Colonic mucosa (tissue), 4 donors: ENCODE measurements around the gene PPA1. TPM values are rescaled to one million over a fixed set of nuclear protein-coding genes. Genes with fewer than 3 reads are reported as not detected.

Experiments
- DNase-seq: peaks from one replicate; pipeline ENCODE4 v3.0.0-alpha.2; 2020
- H3K27ac ChIP-seq: fragments of 200-600 bp; one replicate; pipeline ENCODE4 v1.8.0; 2021
- H3K27me3 ChIP-seq: fragments of 200-600 bp; one replicate; pipeline ENCODE4 v1.8.0; 2021
- H3K36me3 ChIP-seq: fragments of 200-600 bp; one replicate; pipeline ENCODE4 v1.8.0; 2021
- H3K4me1 ChIP-seq: fragments of 200-600 bp; one replicate; pipeline ENCODE4 v1.8.0; 2021; ENCODE audit warnings: mild to moderate bottlenecking
- H3K4me3 ChIP-seq: fragments of 200-600 bp; one replicate; pipeline ENCODE4 v1.8.0; 2021
- H3K9ac ChIP-seq, 2 donors: one replicate each; pipeline ENCODE4 v1.7.0; 2013; ENCODE audit warnings: control low read depth in 2 of 2, low read depth in 2 of 2, low read length in 2 of 2
- H3K9me3 ChIP-seq: fragments of 200-600 bp; one replicate; pipeline ENCODE4 v1.8.0; 2021
- intact Hi-C: fragments of 100-400 bp; cut with DNase I; formaldehyde crosslinking; loops from one replicate; pipeline ENCODE4 v1.14.1; 2022
- total RNA-seq, 2 donors: library from RNA; stranded (reverse); fragmentation: NEBNext Ultra II Directional in 1 of 2; extraction: Animal tissue kit (Norgen Biotek cat#: 25700) in 1 of 2; gene quantifications; one replicate each; pipeline ENCODE4 v1.2.1, GENCODE V29; 2021
- TF ChIP-seq, protein P1 (sequence below): fragments of 200-600 bp; IDR thresholded peaks from one replicate; pipeline ENCODE4 v1.8.0; 2022; ENCODE audit warnings: antibody characterized with exemption, mild to moderate bottlenecking
- donor health status: healthy.
- donor health status: DM: no; HTN: no; CAD: no.
- donor health status: DM: no; HTN: no; CAD: no.

Gene PPA1
- total RNA-seq, 2 donors from 2014 or later = 180 to 186 TPM

DNA sequence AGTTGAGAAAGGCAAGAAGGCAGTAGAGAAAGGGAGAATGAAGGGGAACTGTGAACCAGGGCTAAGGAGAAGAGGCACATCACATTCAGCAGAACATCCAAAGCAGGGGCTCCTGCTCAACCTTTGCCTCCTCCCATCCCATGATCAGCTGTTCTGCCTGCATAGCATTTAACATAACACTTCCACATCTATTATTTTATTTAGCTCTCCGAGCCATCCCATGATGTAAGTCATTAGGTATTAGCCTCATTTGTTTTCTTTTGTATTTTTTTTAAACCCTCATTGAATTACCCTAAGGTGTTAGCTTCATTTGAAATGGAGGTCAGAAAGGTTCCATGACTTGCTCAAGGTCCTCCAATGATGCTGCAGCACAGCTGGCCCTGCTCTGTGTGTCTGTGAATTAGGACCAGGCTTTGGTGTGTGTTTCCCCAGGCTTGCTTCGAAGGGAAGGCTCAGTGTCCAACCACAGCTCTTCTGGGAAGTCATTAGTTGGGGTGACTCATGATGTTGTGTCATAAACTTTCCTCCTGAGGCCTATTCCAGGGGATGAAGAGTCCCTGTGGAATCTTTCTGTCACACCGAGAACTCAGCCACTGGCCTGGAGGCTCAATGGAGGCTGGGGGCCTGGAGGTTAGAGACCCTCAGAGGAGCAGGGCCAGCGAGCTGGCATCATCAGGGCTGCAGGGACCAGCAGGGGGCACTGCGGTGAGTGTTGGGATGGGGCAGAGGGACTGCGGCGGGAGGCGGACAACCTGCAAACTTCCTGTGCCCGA lies 34.1 kb upstream of the PPA1 start:
- no peaks in the 10 kb centered on the region for H3K9me3 ChIP-seq
- H3K4me1 ChIP-seq = no peaks in the 10 kb centered on the region
- no peak overlapping the region for H3K27ac ChIP-seq
- TF ChIP-seq, protein P1, sequence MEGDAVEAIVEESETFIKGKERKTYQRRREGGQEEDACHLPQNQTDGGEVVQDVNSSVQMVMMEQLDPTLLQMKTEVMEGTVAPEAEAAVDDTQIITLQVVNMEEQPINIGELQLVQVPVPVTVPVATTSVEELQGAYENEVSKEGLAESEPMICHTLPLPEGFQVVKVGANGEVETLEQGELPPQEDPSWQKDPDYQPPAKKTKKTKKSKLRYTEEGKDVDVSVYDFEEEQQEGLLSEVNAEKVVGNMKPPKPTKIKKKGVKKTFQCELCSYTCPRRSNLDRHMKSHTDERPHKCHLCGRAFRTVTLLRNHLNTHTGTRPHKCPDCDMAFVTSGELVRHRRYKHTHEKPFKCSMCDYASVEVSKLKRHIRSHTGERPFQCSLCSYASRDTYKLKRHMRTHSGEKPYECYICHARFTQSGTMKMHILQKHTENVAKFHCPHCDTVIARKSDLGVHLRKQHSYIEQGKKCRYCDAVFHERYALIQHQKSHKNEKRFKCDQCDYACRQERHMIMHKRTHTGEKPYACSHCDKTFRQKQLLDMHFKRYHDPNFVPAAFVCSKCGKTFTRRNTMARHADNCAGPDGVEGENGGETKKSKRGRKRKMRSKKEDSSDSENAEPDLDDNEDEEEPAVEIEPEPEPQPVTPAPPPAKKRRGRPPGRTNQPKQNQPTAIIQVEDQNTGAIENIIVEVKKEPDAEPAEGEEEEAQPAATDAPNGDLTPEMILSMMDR = no peak
- H3K9ac ChIP-seq = no peak overlapping the region
- H3K27me3 ChIP-seq = no peaks in the 10 kb centered on the region
- peak; percentile 32 for DNase-seq
- intact Hi-C loops = no loop called here
- no peaks in the 10 kb centered on the region for H3K36me3 ChIP-seq
- no peak overlapping the region for H3K4me3 ChIP-seq

DNA sequence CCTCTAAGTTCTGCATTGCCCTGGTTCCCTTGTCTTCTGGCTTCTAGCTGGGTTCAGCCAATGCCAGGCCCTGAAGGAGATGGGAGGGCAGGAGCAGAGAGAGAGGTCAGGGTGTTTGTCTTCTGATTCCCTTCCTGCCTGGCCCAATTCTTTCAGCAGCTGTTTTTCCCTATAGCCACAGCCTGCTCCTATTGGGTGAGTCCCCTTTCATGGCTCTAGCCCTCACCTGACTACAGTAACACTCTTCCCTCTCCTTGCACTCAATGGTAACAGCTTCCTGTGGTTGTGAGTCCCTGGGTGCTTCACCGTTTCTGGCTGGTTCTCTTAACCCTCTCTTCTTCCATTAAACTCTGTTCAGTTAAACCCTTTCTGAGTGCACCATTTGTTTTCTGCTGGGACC lies 33.5 kb upstream of the PPA1 start:
- intact Hi-C loops = no loop called here
- Histone ChIP-seq H3K36me3 (no peaks in the 10 kb centered on the region), H3K9ac (no peak overlapping the region), H3K9me3 (no peaks in the 10 kb centered on the region), H3K27me3 (no peaks in the 10 kb centered on the region), H3K27ac (no peak overlapping the region), H3K4me3 (no peak overlapping the region), H3K4me1 (no peaks in the 10 kb centered on the region)
- TF ChIP-seq, protein P1 = no peak
- no peak for DNase-seq

DNA sequence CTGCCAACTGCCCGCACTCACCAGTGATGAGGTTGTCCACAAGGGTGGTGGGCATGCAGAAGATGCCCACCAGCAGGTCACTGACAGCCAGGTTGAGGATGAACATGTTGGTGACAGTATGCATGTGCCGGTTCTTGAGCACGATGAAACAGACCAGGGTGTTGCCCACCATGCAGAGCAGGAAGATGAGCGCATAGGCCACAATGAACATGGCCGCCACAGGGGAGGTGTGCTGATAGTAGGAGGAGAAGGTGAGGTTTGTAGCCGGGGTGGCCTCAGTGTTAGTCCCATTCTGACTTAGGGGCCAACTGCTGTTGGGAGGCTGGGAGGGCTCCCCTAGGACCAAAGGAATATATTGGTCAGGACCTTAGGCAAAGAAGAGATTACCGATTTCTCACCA lies 32.8 kb upstream of the PPA1 start:
- intact Hi-C loops = no loop called here
- Histone ChIP-seq H3K36me3 (no peaks in the 10 kb centered on the region), H3K9me3 (no peaks in the 10 kb centered on the region), H3K4me1 (no peaks in the 10 kb centered on the region), H3K27me3 (no peaks in the 10 kb centered on the region), H3K9ac (no peak overlapping the region), H3K27ac (no peak overlapping the region), H3K4me3 (no peak overlapping the region)
- TF ChIP-seq, protein P1 = no peak
- no peak for DNase-seq

DNA sequence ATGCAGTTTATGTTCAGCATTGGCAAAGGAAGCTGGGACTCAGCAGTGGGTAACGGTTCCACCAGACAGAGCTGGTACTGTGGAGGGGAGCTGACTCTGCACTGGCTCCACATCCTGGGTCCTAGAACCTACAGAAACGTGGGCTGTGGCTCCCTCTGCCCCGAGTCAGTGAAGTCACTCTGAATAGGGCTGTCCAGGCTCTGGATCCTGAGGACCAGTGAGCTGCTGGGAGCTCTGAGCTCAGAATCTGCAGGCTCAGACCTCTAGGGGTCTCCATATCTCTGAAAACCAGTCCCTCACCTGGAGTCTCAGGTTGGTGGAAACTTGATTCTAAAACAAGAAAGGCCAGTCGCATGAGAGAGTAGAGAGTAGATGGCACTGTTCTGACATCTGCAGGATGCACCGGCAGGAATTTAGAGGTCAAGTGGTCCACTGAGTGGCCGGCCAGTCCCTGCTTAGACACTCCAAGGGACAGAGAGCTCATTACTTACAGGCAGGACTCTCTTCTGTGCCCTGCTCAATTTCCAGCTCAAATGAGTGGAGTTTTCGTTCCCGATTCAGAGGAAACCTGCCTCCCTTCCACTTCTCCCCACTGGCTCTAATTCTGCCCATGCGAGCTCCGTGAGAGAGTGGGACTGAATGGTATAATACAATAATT lies 31.9 kb upstream of the PPA1 start:
- Histone ChIP-seq H3K4me1 (no peaks in the 10 kb centered on the region), H3K27me3 (no peaks in the 10 kb centered on the region), H3K9ac (no peak overlapping the region), H3K27ac (no peak overlapping the region), H3K36me3 (no peaks in the 10 kb centered on the region), H3K9me3 (no peaks in the 10 kb centered on the region), H3K4me3 (no peak overlapping the region)
- intact Hi-C loops = no loop called here
- DNase-seq = no peak
- TF ChIP-seq, protein P1 = no peak

DNA sequence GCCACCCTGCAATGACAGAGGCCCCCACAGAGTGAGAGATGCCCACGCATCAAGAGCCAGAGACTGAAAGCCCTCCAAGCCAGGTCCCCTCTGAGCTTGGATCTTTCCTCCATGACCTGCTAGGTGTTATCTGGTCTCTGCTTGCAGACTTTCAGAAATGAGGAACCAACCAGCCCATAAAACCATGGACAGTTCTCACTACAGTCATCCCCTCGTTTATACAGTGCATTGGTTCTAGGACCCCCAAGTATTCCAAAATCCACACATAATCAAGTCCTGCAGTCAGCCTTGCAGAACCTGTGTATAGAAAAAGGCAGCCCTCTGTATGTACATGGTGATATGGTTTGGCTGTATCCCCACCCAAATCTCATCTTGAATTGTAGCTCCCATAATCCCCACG lies 27.5 kb upstream of the PPA1 start:
- DNase-seq = no peak

More for the DNA sequence above, 27.5 kb upstream of the PPA1 start:
- Histone ChIP-seq H3K27me3 (peaks cover under 1% of the 10 kb centered on the region), H3K4me1 (peaks cover 3% of the 10 kb centered on the region), H3K9me3 (no peaks in the 10 kb centered on the region), H3K4me3 (no peak overlapping the region), H3K27ac (no peak overlapping the region), H3K9ac (no peak overlapping the region), H3K36me3 (no peaks in the 10 kb centered on the region)
- intact Hi-C loops = no loop called here
- TF ChIP-seq, protein P1 = no peak
